GM12878 (cell line): ENCODE data around the gene FBXO21. TPM values are rescaled to one million over a fixed set of nuclear protein-coding genes. Genes with fewer than 3 reads are reported as not detected.

Experiments used
- ATAC-seq: fragments of 200-7000 bp; cut with Tn5 transposase; 3 replicates; pipeline ENCODE4 v1.9.1; 2020; ENCODE audit warnings: mild to moderate bottlenecking, moderate library complexity
- BruUV-seq: library from RNA; stranded (reverse); fragments of 400-500 nt; replicated peaks from 2 replicates; lab custom pipeline; 2021; lab: Mats Ljungman, UMichigan
- CTCF ChIA-PET: fragments of 300-600 bp; sonication (Branson Sonifier 250); formaldehyde crosslinking; extraction: SDS; loops from one replicate; lab custom pipeline; 2021; ENCODE audit warnings: inconsistent platforms; lab: Yijun Ruan, JAX
- POLR2A ChIA-PET: fragments of 350-600 bp; formaldehyde crosslinking; extraction: SDS; loops from one replicate; lab custom pipeline; 2021; ENCODE audit warnings: inconsistent platforms; lab: Charles Lee
- RAD21 ChIA-PET: fragments of 300-600 bp; sonication (Branson Sonifier 250); formaldehyde crosslinking; loops from one replicate; lab custom pipeline; 2023; ENCODE audit warnings: antibody characterized with exemption; ENCODE audit not compliant: unreplicated experiment; lab: Charles Lee
- SMC1A ChIA-PET: fragments of 300-600 bp; sonication (Branson Sonifier 250); formaldehyde crosslinking; loops from one replicate; lab custom pipeline; 2023; ENCODE audit not compliant: unreplicated experiment, uncharacterized antibody; lab: Charles Lee
- DNase-seq: peaks from one replicate; pipeline ENCODE4 v3.0.0-alpha.2; 2011; ENCODE audit warnings: low read depth, low spot score
- FAIRE-seq: peaks from 3 replicates; lab custom pipeline; 2011; peaks lifted over from hg19 to GRCh38; lab: Jason Lieb, UNC
- H2AFZ ChIP-seq: 2 replicates; pipeline ENCODE4 v1.6.0; 2011; ENCODE audit warnings: low read depth, low read length, control low read depth; ENCODE audit not compliant: control insufficient read depth
- H3K27ac ChIP-seq: 2 replicates; pipeline ENCODE4 v1.5.1; 2011; ENCODE audit warnings: control low read depth; ENCODE audit not compliant: control insufficient read depth, insufficient read depth
- H3K27me3 ChIP-seq, 2 experiments: replicated peaks in 1 of 2; 2 replicates each; pipeline versions ENCODE4 v1.6.0 to v1.6.1; 2011; ENCODE audit warnings: low read length in 1 of 2; ENCODE audit not compliant: control insufficient read depth in 2 of 2, insufficient read depth in 2 of 2
- H3K36me3 ChIP-seq, 2 experiments: 2 replicates each; pipeline ENCODE4 v1.5.1; 2011; ENCODE audit warnings: low read length in 1 of 2; ENCODE audit not compliant: control insufficient read depth in 2 of 2, insufficient read depth in 2 of 2
- H3K4me1 ChIP-seq: 2 replicates; pipeline ENCODE4 v1.6.1; 2011; ENCODE audit warnings: mild to moderate bottlenecking, low read length, moderate library complexity, mixed read lengths; ENCODE audit not compliant: control insufficient read depth, insufficient read depth
- H3K4me2 ChIP-seq: 2 replicates; pipeline ENCODE4 v1.6.0; 2011; ENCODE audit warnings: control low read depth; ENCODE audit not compliant: control insufficient read depth, insufficient read depth
- H3K4me3 ChIP-seq: fragments of 200-600 bp; sonication (generic); 2 replicates; pipeline ENCODE4 v1.5.1; 2016
- H3K79me2 ChIP-seq: 2 replicates; pipeline ENCODE4 v1.6.0; 2011; ENCODE audit warnings: low read length; ENCODE audit not compliant: control insufficient read depth, insufficient read depth
- H3K9ac ChIP-seq: 2 replicates; pipeline ENCODE4 v1.8.0; 2011; ENCODE audit warnings: low read length, control low read depth, mixed read lengths; ENCODE audit not compliant: control insufficient read depth, insufficient read depth
- H3K9me3 ChIP-seq: replicated peaks from 3 replicates; pipeline ENCODE4 v1.5.1; 2011; ENCODE audit warnings: mild to moderate bottlenecking, low read length; ENCODE audit not compliant: control insufficient read depth, insufficient read depth
- H4K20me1 ChIP-seq: 2 replicates; pipeline ENCODE4 v1.6.0; 2011; ENCODE audit not compliant: control insufficient read depth, insufficient read depth
- BCL11A ChIP-seq: IDR thresholded peaks from 2 replicates; pipeline ENCODE4 v1.6.1; 2011; ENCODE audit warnings: low read depth, low read length
- HDAC2 ChIP-seq: fragments of 200-600 bp; sonication (generic); IDR thresholded peaks from 2 replicates; pipeline ENCODE4 v1.6.1; 2017
- POLR2AphosphoS2 ChIP-seq: IDR thresholded peaks from 2 replicates; pipeline ENCODE4 v1.6.1; 2011; ENCODE audit warnings: low read depth, mild to moderate bottlenecking, low read length, improper control_type of control experiment, moderate library complexity
- POLR2AphosphoS5 ChIP-seq: IDR thresholded peaks from 2 replicates; pipeline ENCODE4 v1.6.1; 2011; ENCODE audit warnings: mild to moderate bottlenecking, low read length, inconsistent platforms
- RAD51 ChIP-seq: fragments of 450-650 bp; IDR thresholded peaks from 2 replicates; pipeline ENCODE4 v1.6.1; 2016; ENCODE audit warnings: moderate library complexity, mild to moderate bottlenecking, inconsistent platforms
- RCOR1 ChIP-seq: conservative IDR thresholded peaks from 2 replicates; pipeline ENCODE4 v1.6.1; 2012; ENCODE audit warnings: low read depth, low read length, improper control_type of control experiment
- RELB ChIP-seq: fragments of 450-650 bp; IDR thresholded peaks from 2 replicates; pipeline ENCODE4 v1.6.1; 2017; ENCODE audit warnings: low read depth, mild to moderate bottlenecking, moderate library complexity
- SMC3 ChIP-seq: IDR thresholded peaks from 2 replicates; pipeline ENCODE4 v1.6.1; 2011; ENCODE audit warnings: low read length, improper control_type of control experiment, borderline replicate concordance
- TCF3 ChIP-seq: IDR thresholded peaks from 2 replicates; pipeline ENCODE4 v1.6.1; 2012; ENCODE audit warnings: low read depth, mild to moderate bottlenecking, low read length, borderline replicate concordance; ENCODE audit not compliant: insufficient read depth
- ZBTB11 ChIP-seq: fragments of 450-650 bp; formaldehyde crosslinking; IDR thresholded peaks from 2 replicates; pipeline ENCODE4 v1.5.0; 2022; ENCODE audit warnings: mild to moderate bottlenecking, missing genetic modification characterization
- WGBS: methylation state at CpG from one replicate; pipeline ENCODE4 v1.1.6; 2016; ENCODE audit warnings: low lambda C conversion rate; ENCODE audit not compliant: insufficient replicate concordance, insufficient coverage; ENCODE audit errors: missing lambda C conversion rate; 5-methylcytosine and 5-hydroxymethylcytosine counted together
- in situ Hi-C: fragments of 300-500 bp; cut with MboI; formaldehyde crosslinking; loops from 9 replicates; pipeline ENCODE4 v1.14.3; 2018; ENCODE audit warnings: mixed read lengths
- intact Hi-C: fragments of 100-400 bp; cut with micrococcal nuclease; formaldehyde crosslinking; loops from one replicate; pipeline ENCODE4 v1.14.2; 2022; ENCODE audit not compliant: unreplicated experiment
- polyA plus RNA-seq, 11 experiments: library from polyadenylated mRNA; depleted of rRNA in 4 of 11; unstranded in 6 of 11; stranded (reverse) in 5 of 11; fragments of >200 nt; fragmentation: Nextera tagmentation in 4 of 11; fragmentation: Illumina TruSeq in 1 of 11; extraction: Ambion mirVana in 4 of 11; extraction: Trizol in 1 of 11; gene quantifications; 1 replicate in 1 of 11; 2 replicates in 10 of 11; pipeline versions ENCODE4 v1.2.1 to v1.2.3, GENCODE V29; 2011 to 2016; ENCODE audit warnings: inconsistent platforms in 2 of 11, missing spikeins in 2 of 11, low read depth in 1 of 11
- total RNA-seq, 4 experiments: library from RNA; depleted of rRNA in 3 of 4; stranded (reverse); fragments of >200 nt in 3 of 4; fragmentation: Illumina TruSeq in 1 of 4; extraction: Trizol in 1 of 4; gene quantifications; 2 replicates each; pipeline versions ENCODE4 v1.2.1 to v1.2.3, GENCODE V29; 2013 to 2021

The FBXO21 gene
- total and polyA plus RNA-seq, 10 of the 15 experiments (the other 5 are each of a cell fraction or from before 2014, with no cell fraction given), result 5.5 to 32.6 (median 18.9) TPM

GRCh38 chr12:117144599-117144998 lies 45.7 kb downstream of the FBXO21 start:
- Histone ChIP-seq H3K36me3 (peaks cover 4 to 20% of the 10 kb centered on the region in 2 experiments), H3K4me3 (no peak overlapping the region), H4K20me1 (no peaks in the 10 kb centered on the region), H3K9me3 (no peaks in the 10 kb centered on the region), H3K4me1 (peaks cover 14% of the 10 kb centered on the region), H3K4me2 (no peak overlapping the region), H3K9ac (no peak overlapping the region), H2AFZ (no peak overlapping the region), H3K27ac (no peak overlapping the region), H3K27me3 (no peaks in the 10 kb centered on the region), H3K79me2 (no peaks in the 10 kb centered on the region)
- BruUV-seq, result no TSS peak
- in situ Hi-C loops (no loop called here), intact Hi-C loops (no loop called here)
- ChIA-PET POLR2A (no interaction called here), CTCF (no interaction called here), SMC1A (no interaction called here), RAD21 (no interaction called here)
- DNase-seq (no peak), ATAC-seq (no peak), FAIRE-seq (no peak)
- TF ChIP-seq POLR2AphosphoS5 (no peak), BCL11A (no peak), RELB (no peak), SMC3 (no peak), HDAC2 (no peak), RAD51 (no peak), POLR2AphosphoS2 (no peak), RCOR1 (no peak), TCF3 (no peak), ZBTB11 (CRISPR knock-in tag) (no peak)
- 97% methylated on average over 15 of the region's 15 CpGs for WGBS
